Caki2 (cell line): ENCODE measurements around the gene RPS6KB1. TPM values are rescaled to one million over a fixed set of nuclear protein-coding genes. Genes with fewer than 3 reads are reported as not detected.
"Not testable (repeated sequence)": the region's sequence is repeated elsewhere in the genome, so short reads cannot be mapped to it uniquely, and the experiment has no call there.

Experiments
- DNase-seq: peaks from one replicate; pipeline ENCODE4 v3.0.0-alpha.2; 2015; ENCODE audit warnings: low read depth
- in situ Hi-C: cut with HindIII; loops from 2 replicates; pipeline ENCODE4 v1.10.0; 2016; ENCODE audit warnings: low sequenced_read_pairs, low pct_unique_long_range_greater_than_20kb, mixed read lengths
- total RNA-seq: library from RNA; depleted of rRNA; stranded (reverse); fragments of >200 nt; shearing (Covaris generic); gene quantifications from 2 replicates; pipeline ENCODE4 v1.2.3, GENCODE V29; 2014; ENCODE audit warnings: low replicate concordance; rRNA removed

Gene RPS6KB1
- total RNA-seq, result 4.2 and 18.9 TPM in 2 replicates

GRCh38 chr17:59892924-59893675 is at the start of gene RPS6KB1, which contains the start of gene TUBD1:
Gene RPS6KB1 (plus strand): TSS chr17:59893121. CDS start chr17:59893185, 64 bp downstream.
Gene TUBD1 (minus strand): TSS chr17:59892943. CDS start chr17:59891002, 1,941 bp downstream.
- peak; percentile 98 for DNase-seq
- in situ Hi-C loops, result no loop called here

- in situ Hi-C loops, result no loop called here
- DNase-seq, result peak; percentile 73
Observed at GRCh38 chr17:59844884-59845594, 47.9 kb upstream of the RPS6KB1 start.

GRCh38 chr17:59845595-59846393 is 47.1 kb upstream of the RPS6KB1 start:
- in situ Hi-C loops, result no loop called here
- DNase-seq, result peak; percentile 95

DNA sequence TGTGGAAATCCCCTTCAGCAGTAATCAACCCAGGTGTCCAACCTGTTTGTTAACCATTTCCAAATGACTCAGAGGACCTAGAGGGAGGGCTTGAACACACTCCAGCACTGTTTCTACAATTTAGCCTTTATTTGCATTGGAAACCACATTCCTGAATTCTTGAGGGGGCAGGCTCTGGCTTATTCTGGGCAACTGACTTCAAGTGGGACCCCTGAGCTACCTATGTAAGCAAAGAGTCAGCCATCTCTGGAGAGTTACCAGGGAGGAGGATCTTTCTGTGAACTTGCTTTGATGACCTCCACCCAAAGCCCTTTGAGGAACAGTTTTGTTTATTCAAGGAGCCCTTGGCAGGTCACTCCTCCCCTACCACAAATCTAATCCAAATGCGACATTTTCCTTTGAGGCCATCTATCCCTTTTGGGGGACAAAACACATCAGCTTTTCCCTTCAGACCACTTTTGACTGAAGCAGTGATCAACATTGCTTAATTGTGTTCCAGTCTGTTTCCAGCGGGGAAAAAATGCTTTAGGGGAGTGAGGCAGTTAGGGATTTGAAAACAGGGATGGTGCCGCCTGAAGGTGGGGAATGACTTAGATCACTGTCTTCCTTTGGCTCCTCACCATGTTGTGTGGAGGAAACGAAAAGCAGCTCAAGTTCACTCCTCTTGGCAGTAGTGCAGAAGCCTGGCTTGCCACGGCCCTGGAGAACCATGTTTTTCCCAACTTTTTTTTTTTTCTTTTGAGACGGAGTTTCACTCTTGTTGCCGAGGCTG is 46.3 kb upstream of the RPS6KB1 start:
- peak; percentile 99 for DNase-seq
- in situ Hi-C loops, result no loop called here

GRCh38 chr17:59848385-59848668 is 44.6 kb upstream of the RPS6KB1 start:
- DNase-seq, result no peak
- in situ Hi-C loops, result no loop called here

DNA sequence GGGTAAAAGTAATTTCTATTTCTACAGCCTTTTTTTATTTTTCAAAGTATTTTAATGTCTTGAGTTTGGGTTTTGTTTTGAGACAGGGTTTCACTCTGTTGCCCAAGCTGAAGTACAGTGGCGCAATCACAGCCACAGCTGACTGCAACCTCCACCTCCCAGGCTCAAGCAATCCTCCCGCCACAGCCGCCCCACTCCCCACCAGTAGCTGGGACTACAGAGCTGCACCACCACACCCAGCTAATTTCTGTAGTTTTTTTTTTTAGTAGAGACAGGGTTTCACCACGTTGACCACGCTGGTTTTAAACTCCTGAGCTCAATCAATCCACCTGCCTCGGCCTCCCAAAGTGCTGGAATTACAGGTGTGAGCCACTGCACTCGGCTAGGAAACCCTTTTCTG is 44.1 kb upstream of the RPS6KB1 start:
- DNase-seq, result no peak
- in situ Hi-C loops, result no loop called here

DNA sequence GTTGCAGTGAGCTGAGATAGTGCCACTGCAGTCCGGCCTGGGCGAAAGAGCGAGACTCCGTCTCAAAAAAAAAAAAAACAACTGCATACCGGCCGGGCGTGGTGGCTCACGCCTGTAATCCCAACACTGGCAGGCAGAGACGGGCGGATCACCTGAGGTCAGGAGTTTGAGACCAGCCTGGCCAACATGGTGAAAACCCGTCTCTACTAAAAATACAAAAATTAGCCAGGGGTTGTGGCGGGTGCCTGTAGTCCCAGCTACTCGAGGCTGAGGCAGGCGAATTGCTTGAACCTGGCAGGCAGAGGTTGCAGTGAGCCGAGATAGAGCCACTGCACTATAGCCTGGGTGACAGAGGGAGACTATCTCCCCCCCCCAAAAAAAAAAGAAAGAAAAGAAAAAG is 42.6 kb upstream of the RPS6KB1 start:
- in situ Hi-C loops, DNase-seq: not testable (repeated sequence)

GRCh38 chr17:59851439-59852375 is 41.2 kb upstream of the RPS6KB1 start:
- in situ Hi-C loops, result no loop called here
- no peak for DNase-seq

- DNase-seq, in situ Hi-C loops: not testable (repeated sequence)
Observed at GRCh38 chr17:59852847-59853167, 40.1 kb upstream of the RPS6KB1 start.

GRCh38 chr17:59853168-59853918 is 39.6 kb upstream of the RPS6KB1 start:
- peak; percentile 99 for DNase-seq
- in situ Hi-C loops, result no loop called here

DNA sequence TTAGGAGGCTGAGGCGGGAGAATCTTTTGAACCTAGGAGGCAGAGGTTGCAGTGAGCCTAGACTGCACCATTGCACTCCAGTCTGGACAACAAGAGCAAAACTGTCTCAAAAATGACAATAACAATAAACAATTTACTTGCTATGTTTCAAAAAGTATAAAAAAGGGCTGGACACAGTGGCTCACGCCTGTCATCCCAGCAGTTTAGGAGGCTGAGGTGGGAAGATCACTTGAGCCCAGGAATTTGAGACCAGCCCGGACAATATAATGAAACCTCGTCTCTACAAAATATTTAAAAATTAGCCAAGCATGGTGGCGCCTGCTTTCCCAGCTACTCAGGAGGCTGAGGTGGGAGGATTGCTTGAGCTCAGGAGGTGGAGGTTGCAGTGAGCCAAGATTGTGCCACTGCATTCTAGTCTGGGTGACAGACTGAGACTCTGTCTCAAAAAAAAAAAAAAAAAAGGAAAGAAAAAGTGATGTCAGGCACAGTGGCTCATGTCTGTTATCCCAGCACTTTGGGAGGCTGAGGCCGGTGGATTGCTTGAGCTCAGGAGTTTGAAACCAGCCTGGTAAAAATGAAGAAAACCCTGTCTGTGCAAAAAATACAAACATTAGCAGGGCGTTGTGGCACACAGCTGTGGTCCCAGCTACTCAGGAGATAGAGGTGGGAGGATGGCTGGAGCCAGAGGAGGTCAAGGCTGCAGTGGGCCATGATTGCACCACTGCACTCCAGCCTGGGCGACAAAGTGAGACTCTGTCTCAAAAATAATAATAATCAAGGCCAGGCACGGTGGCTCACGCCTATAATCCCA is 38.8 kb upstream of the RPS6KB1 start:
- in situ Hi-C loops, result not testable (repeated sequence)

GRCh38 chr17:59856859-59857794 is 35.8 kb upstream of the RPS6KB1 start:
- DNase-seq, result no peak
- in situ Hi-C loops, result no loop called here

More for the DNA sequence above, 38.8 kb upstream of the RPS6KB1 start:
- DNase-seq, result peak; percentile 31

DNA sequence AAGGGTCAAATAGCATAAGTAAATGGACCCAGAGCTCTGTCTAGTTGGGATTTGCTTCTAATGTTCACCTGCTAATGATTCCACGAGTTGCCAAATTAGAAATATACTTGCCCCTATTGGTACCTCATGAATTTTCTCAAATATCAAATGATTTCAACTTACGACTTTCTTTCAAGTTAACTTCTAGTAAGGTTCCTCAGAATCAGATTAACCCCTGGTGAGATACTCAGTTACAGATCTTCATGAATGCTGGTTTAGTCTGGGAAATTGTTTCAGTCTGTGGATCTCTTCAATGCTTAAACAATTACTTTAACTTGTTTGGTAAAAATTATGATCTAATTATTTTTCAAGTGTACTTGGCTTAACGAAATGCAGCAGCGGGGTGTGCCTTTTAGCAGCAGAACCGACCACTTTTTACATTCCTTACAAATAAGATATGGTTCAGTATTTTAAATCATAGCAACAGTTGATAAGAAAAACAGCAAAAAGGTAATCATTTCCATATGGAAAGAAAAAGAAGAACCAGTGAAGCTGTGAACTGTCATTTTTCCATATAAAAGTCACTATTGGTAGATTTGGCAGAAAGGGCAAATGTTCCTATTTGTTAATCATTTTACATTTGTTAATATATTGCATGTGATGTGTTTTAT is 34.6 kb upstream of the RPS6KB1 start:
- no peak for DNase-seq
- in situ Hi-C loops, result no loop called here

DNA sequence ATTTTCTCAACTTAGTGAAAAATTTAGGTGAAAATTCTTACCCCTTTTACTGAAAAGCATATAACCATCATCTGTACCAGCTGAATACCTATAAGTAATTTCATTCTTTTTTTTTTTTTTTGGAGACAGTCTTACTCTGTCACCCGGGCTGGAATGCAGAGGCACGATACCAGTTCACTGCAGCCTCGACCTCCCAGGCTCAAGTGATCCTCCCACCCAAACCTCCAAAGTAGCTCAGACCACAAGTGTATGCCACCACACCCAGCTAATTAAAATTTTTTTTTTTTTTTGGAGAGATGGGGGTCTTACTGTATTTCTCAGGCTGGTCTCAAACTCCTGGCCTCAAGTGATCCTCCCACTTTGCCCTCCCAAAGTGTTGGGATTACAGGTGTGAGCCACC is 34.0 kb upstream of the RPS6KB1 start:
- DNase-seq, result no peak
- in situ Hi-C loops, result no loop called here
